IPS DF 6.9 (cell line): ENCODE results near the gene DICER1.

Source experiments
- DNase-seq: peaks from one replicate; pipeline ENCODE4 v3.0.0-alpha.2; 2013; ENCODE audit warnings: low read depth, low spot score
- H3K27ac ChIP-seq: one replicate; pipeline ENCODE4 v1.5.1; 2013; ENCODE audit warnings: low read length, control low read depth
- H3K27me3 ChIP-seq: 2 replicates; pipeline ENCODE4 v1.6.1; 2013; ENCODE audit warnings: mild to moderate bottlenecking, low read length; ENCODE audit not compliant: control insufficient read depth, insufficient read depth
- H3K36me3 ChIP-seq: 2 replicates; pipeline ENCODE4 v1.6.1; 2013; ENCODE audit warnings: low read length; ENCODE audit not compliant: control insufficient read depth, insufficient read depth
- H3K4me1 ChIP-seq: 2 replicates; pipeline ENCODE4 v1.6.1; 2013; ENCODE audit warnings: low read length; ENCODE audit not compliant: control insufficient read depth, insufficient read depth
- H3K4me3 ChIP-seq: 2 replicates; pipeline ENCODE4 v1.5.1; 2013; ENCODE audit warnings: mild to moderate bottlenecking, low read length
- H3K9me3 ChIP-seq: 2 replicates; pipeline ENCODE4 v1.6.1; 2013; ENCODE audit warnings: low read length, inconsistent platforms; ENCODE audit not compliant: control insufficient read depth, insufficient read depth
- WGBS: extraction: QIAGEN DNeasy Blood & Tissue Kit; methylation state at CpG from one replicate; pipeline ENCODE4 v1.1.7; 2013; ENCODE audit warnings: mixed read lengths, missing lambda C conversion rate; ENCODE audit not compliant: insufficient read length, insufficient coverage; 5-methylcytosine and 5-hydroxymethylcytosine counted together

Gene DICER1

DNA sequence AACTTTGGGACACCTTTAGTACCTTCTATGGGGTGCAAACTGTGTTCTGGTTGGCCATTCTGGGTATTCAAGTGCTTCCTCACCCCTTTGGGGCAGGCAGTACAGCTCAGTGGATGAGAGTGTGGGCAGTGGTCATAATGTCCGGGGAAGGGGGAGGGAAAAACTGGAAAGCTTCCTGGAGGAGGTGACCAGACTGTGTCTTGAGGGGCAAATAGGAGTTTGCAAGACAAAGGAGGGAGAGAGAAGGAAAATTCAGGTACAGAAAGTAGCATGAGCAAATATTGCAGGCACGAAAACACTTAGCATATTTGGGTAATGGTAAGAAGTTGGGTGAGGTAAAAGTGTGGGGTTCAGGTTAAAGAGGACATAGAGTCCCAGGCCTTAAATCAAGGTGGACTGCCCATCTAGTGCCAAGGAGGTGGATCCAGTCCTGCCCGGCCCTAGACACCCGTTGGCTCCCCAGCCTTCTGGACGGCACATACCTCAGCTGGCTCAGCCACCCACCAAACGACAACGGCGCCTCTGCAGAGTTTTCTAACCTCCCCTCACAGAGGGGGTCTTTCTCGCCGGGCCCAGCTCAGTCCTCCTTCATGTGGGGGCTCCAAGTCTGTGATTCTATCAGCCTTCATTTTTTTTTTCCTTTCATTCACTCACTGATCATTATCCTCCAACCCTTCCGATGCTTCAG is 86.4 kb downstream of the DICER1 start:
- no peaks in the 10 kb centered on the region for H3K9me3 ChIP-seq
- H3K27me3 ChIP-seq, result no peaks in the 10 kb centered on the region
- no peak overlapping the region for H3K4me3 ChIP-seq
- H3K27ac ChIP-seq, result no peak overlapping the region
- DNase-seq, result no peak
- H3K4me1 ChIP-seq, result no peaks in the 10 kb centered on the region
- no CpG with 5 or more reads among the region's 11 CpGs for WGBS
- no peaks in the 10 kb centered on the region for H3K36me3 ChIP-seq

GRCh38 chr14:95069547-95069946 is 87.8 kb downstream of the DICER1 start:
- Histone ChIP-seq H3K4me1 (no peaks in the 10 kb centered on the region), H3K27me3 (no peaks in the 10 kb centered on the region), H3K36me3 (no peaks in the 10 kb centered on the region), H3K9me3 (no peaks in the 10 kb centered on the region), H3K4me3 (no peak overlapping the region), H3K27ac (no peak overlapping the region)
- DNase-seq, result no peak
- WGBS, result no CpG with 5 or more reads among the region's 10 CpGs

- Histone ChIP-seq H3K9me3 (no peaks in the 10 kb centered on the region), H3K36me3 (no peaks in the 10 kb centered on the region), H3K27me3 (no peaks in the 10 kb centered on the region), H3K4me1 (no peaks in the 10 kb centered on the region), H3K4me3 (no peak overlapping the region), H3K27ac (no peak overlapping the region)
- DNase-seq, result no peak
- WGBS, result no CpG with 5 or more reads among the region's 7 CpGs
Measured at GRCh38 chr14:95069018-95069417, 88.3 kb downstream of the DICER1 start.

DNA sequence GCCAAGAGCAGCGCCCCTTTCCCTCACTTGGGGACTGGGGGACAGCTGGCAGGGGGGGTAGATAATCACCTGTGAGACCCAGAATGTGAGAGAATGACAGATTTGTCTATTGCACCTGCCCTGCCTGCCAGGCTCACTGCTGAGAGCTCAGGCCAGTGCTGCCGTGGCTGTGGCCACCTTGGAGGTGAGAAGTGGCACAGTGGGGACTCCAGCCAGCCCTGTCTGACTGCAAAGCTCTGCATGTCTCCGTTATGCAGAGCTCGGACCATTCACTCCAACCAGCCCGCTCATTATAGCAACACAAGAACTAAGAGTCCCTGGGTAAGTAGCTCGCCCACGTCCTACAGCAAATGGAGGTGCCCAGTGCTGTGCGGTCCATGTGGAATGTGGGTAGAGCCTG is 88.8 kb downstream of the DICER1 start:
- no peaks in the 10 kb centered on the region for H3K9me3 ChIP-seq
- no peaks in the 10 kb centered on the region for H3K4me1 ChIP-seq
- H3K27ac ChIP-seq, result no peak overlapping the region
- no CpG with 5 or more reads among the region's 8 CpGs for WGBS
- no peak overlapping the region for H3K4me3 ChIP-seq
- H3K36me3 ChIP-seq, result no peaks in the 10 kb centered on the region
- H3K27me3 ChIP-seq, result no peaks in the 10 kb centered on the region
- DNase-seq, result no peak

- no peaks in the 10 kb centered on the region for H3K36me3 ChIP-seq
- no peak overlapping the region for H3K27ac ChIP-seq
- no peaks in the 10 kb centered on the region for H3K9me3 ChIP-seq
- H3K27me3 ChIP-seq, result no peaks in the 10 kb centered on the region
- DNase-seq, result no peak
- WGBS, result no CpG with 5 or more reads among the region's 10 CpGs
- H3K4me3 ChIP-seq, result no peak overlapping the region
- H3K4me1 ChIP-seq, result no peaks in the 10 kb centered on the region
Measured at GRCh38 chr14:95068080-95068479, 89.2 kb downstream of the DICER1 start.

DNA sequence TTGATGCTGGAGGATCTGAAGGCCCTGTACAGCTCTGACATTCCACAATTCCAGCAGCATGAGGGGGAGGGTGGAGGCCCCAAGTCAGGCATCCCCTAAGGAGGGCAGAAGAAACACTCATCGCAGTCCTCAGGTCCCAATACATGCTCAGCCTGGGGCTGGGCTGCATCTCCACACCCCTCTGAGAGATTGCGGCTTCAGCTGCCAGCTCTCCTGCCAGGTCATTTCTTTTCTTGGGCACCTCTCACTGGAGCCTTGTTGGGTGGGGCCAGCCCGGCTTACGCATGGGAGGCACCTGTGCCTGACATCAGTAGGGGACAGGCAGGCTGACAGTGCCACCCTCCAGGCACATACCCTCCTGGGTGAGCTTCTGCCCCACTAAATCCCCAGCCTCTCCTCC is 89.8 kb downstream of the DICER1 start:
- H3K27me3 ChIP-seq, result no peaks in the 10 kb centered on the region
- H3K9me3 ChIP-seq, result no peaks in the 10 kb centered on the region
- WGBS, result no CpG with 5 or more reads among the region's 4 CpGs
- H3K27ac ChIP-seq, result no peak overlapping the region
- no peaks in the 10 kb centered on the region for H3K4me1 ChIP-seq
- DNase-seq, result no peak
- H3K36me3 ChIP-seq, result no peaks in the 10 kb centered on the region
- no peak overlapping the region for H3K4me3 ChIP-seq

DNA sequence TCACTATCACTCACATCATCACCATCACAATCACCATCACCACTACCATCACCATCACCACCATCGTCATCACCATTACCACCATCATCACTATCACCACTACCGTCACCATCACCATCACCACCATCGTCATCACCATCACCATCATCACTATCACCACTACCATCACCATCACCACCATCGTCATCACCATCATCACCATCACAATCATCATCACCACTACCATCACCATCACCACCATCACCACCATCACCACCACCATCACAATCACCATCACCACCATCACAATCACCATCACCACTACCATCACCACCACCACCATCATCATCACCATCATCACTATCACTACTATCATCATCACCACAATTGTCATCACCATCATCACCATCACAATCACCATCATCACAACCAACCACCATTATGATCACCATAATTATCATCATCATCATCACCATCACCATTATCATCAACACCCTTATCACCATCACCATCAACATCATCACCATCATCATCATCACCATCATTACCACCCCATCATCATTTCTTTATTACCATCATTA is 90.8 kb downstream of the DICER1 start:
- WGBS, result 100% methylated on average over 4 of the region's 4 CpGs

DNA sequence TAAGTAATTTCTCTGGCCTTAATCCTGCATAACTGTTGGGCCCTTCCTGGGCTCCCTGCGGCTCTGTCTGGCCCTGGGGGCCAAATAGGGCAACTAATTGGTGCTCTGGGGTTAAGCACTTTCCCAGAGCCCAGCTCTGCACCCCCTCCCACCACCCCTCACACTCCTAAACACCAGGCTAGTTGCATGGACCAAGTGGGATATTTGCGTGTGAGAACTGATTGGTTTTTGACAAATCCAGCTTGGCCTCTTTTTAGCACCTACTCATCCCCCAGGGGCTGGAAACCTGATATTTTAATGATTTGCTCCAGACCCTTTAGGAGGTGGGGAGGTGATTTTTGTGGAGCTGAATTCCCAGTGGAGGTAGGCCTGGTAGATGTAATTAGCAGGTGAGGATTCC is 91.9 kb downstream of the DICER1 start:
- Histone ChIP-seq H3K27me3 (no peaks in the 10 kb centered on the region), H3K4me1 (no peaks in the 10 kb centered on the region), H3K9me3 (no peaks in the 10 kb centered on the region), H3K27ac (no peak overlapping the region), H3K4me3 (no peak overlapping the region), H3K36me3 (no peaks in the 10 kb centered on the region)
- DNase-seq, result no peak
- no CpG with 5 or more reads among the region's 2 CpGs for WGBS

More for the DNA sequence above, 90.8 kb downstream of the DICER1 start:
- Histone ChIP-seq H3K9me3 (no peaks in the 10 kb centered on the region), H3K27ac (no peak overlapping the region), H3K36me3 (no peaks in the 10 kb centered on the region), H3K27me3 (no peaks in the 10 kb centered on the region), H3K4me1 (no peaks in the 10 kb centered on the region), H3K4me3 (no peak overlapping the region)
- no peak for DNase-seq

DNA sequence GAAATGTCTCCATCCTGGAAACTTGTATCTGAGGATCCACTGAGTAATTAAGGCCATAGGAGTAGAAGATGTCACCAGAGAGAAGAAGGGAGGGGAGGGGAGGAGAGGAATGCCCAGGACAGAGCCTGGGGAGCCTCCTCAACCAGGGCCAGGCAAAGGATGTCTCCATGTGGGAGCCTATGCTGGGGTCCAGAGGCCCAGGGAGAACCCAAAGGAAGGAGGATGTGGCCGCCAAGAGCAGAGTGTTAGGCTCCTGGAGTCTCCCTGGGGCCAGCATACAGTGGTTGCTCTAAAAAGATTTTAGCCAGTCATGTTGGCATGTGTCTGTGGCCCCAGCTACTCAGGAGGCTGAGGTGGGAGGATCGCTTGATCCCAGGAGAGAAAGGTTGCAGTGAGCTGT is 92.6 kb downstream of the DICER1 start:
- Histone ChIP-seq H3K4me3 (no peak overlapping the region), H3K36me3 (no peaks in the 10 kb centered on the region), H3K27me3 (no peaks in the 10 kb centered on the region), H3K4me1 (no peaks in the 10 kb centered on the region), H3K9me3 (no peaks in the 10 kb centered on the region), H3K27ac (no peak overlapping the region)
- DNase-seq, result no peak
- WGBS, result no CpG with 5 or more reads among the region's 2 CpGs

DNA sequence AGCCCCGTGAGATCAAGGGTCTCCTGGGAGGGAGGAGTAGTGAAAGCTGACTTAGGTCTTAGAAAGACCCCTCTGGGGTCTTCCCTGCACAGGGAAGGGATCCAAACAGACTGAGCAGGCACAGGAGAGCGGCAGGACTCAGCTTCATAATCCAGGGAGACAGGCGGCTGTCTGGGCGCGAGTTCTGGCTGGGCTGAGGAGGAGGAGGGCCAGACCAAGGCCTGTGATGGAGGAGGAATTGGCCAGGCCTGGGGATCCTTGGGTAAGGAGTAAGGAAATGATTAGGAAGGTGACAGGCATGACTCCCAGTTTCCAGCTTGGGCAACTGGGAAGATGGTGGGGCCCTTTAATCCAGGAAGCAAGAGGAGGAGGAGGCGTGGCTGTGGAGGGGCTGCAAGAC is 93.1 kb downstream of the DICER1 start:
- no peak overlapping the region for H3K4me3 ChIP-seq
- H3K9me3 ChIP-seq, result no peaks in the 10 kb centered on the region
- H3K36me3 ChIP-seq, result no peaks in the 10 kb centered on the region
- DNase-seq, result no peak
- no peak overlapping the region for H3K27ac ChIP-seq
- H3K27me3 ChIP-seq, result no peaks in the 10 kb centered on the region
- WGBS, result no CpG with 5 or more reads among the region's 6 CpGs
- H3K4me1 ChIP-seq, result no peaks in the 10 kb centered on the region

- H3K4me1 ChIP-seq, result no peaks in the 10 kb centered on the region; the same call in 1 of the 2 replicates
- DNase-seq, result no peak
- no peaks in the 10 kb centered on the region for H3K36me3 ChIP-seq
- H3K27me3 ChIP-seq, result no peaks in the 10 kb centered on the region
- no peaks in the 10 kb centered on the region for H3K9me3 ChIP-seq
- no CpG with 5 or more reads among the region's 5 CpGs for WGBS
- no peak overlapping the region for H3K27ac ChIP-seq
- H3K4me3 ChIP-seq, result no peak overlapping the region
Measured at GRCh38 chr14:95063391-95063790, 93.9 kb downstream of the DICER1 start.
